AG08395 (cell line): ENCODE data around the gene TBC1D14.

Experiments
- DNase-seq: peaks from one replicate; pipeline ENCODE4 v3.0.0; 2012; ENCODE audit warnings: mixed read lengths, low spot score

The TBC1D14 gene

GRCh38 chr4:7001271-7001670 lies 91.6 kb downstream of the TBC1D14 start:
- DNase-seq = no peak

- DNase-seq = no peak
Observed at GRCh38 chr4:7002336-7002735, 92.7 kb downstream of the TBC1D14 start.

GRCh38 chr4:7003176-7003878 lies 93.7 kb downstream of the TBC1D14 start:
- no peak for DNase-seq

GRCh38 chr4:7003879-7004240 lies 94.2 kb downstream of the TBC1D14 start:
- no peak for DNase-seq

- DNase-seq = no peak
Observed at GRCh38 chr4:7004331-7004730, 94.7 kb downstream of the TBC1D14 start.

- DNase-seq = no peak
Observed at GRCh38 chr4:7005571-7005970, 95.9 kb downstream of the TBC1D14 start.

GRCh38 chr4:7006411-7006810 lies 96.8 kb downstream of the TBC1D14 start:
- no peak for DNase-seq

- no peak for DNase-seq
Observed at GRCh38 chr4:7007142-7007907, 97.7 kb downstream of the TBC1D14 start.

- DNase-seq = no peak
Observed at GRCh38 chr4:7007944-7008343, 98.3 kb downstream of the TBC1D14 start.

- DNase-seq = no peak
Observed at GRCh38 chr4:7009564-7009963, 99.9 kb downstream of the TBC1D14 start.

- DNase-seq = no peak
Observed at GRCh38 chr4:7013175-7013574, 103.5 kb downstream of the TBC1D14 start.

- no peak for DNase-seq
Observed at GRCh38 chr4:7014815-7015214, 105.2 kb downstream of the TBC1D14 start.

GRCh38 chr4:7015383-7016035 lies 105.9 kb downstream of the TBC1D14 start:
- no peak for DNase-seq

GRCh38 chr4:7016086-7016485 lies 106.5 kb downstream of the TBC1D14 start:
- DNase-seq = no peak

GRCh38 chr4:7016512-7016911 lies 106.9 kb downstream of the TBC1D14 start:
- no peak for DNase-seq

- no peak for DNase-seq
Observed at GRCh38 chr4:7017446-7018048, 107.9 kb downstream of the TBC1D14 start.

- no peak for DNase-seq
Observed at GRCh38 chr4:7018281-7018680, 108.7 kb downstream of the TBC1D14 start.

GRCh38 chr4:7019367-7019766 lies 109.7 kb downstream of the TBC1D14 start:
- DNase-seq = no peak

GRCh38 chr4:7020290-7020689 lies 110.7 kb downstream of the TBC1D14 start:
- DNase-seq = no peak

- no peak for DNase-seq
Observed at GRCh38 chr4:7020856-7021255, 111.2 kb downstream of the TBC1D14 start.

GRCh38 chr4:7021355-7021754 lies 111.7 kb downstream of the TBC1D14 start:
- DNase-seq = no peak

GRCh38 chr4:7021930-7022664 lies 112.5 kb downstream of the TBC1D14 start:
- peak; percentile 93 for DNase-seq
